CD4-positive, CD25-positive, alpha-beta regulatory T cell (primary cell): ENCODE measurements around the gene UGT1A7. TPM values are rescaled to one million over a fixed set of nuclear protein-coding genes. Genes with fewer than 3 reads are reported as not detected.
A peak's percentile ranks its signal among the peaks of the same experiment; 100 is the strongest.

Experiments
- ATAC-seq, 2 donors: fragments of 150-1000 bp; cut with Tn5 transposase; one replicate each; pipeline ENCODE4 v1.10.0; 2021; ENCODE audit warnings: low read depth in 2 of 2, moderate number of reproducible peaks in 2 of 2, moderate library complexity in 1 of 2
- DNase-seq, 3 donors: peaks; one replicate each; pipeline versions ENCODE4 v3.0.0 to v3.0.0-alpha.2; 2012 to 2022; ENCODE audit warnings: mixed read lengths in 1 of 3
- H3K27ac ChIP-seq: one replicate; pipeline ENCODE4 v1.7.0; 2013; ENCODE audit warnings: mild to moderate bottlenecking, low read length; ENCODE audit not compliant: insufficient read depth, poor library complexity, severe bottlenecking
- H3K27me3 ChIP-seq: one replicate; pipeline ENCODE4 v1.7.0; 2013; ENCODE audit warnings: low read length; ENCODE audit not compliant: control insufficient read depth, insufficient read depth
- H3K36me3 ChIP-seq: one replicate; pipeline ENCODE4 v1.7.0; 2013; ENCODE audit warnings: mild to moderate bottlenecking, low read length, moderate library complexity; ENCODE audit not compliant: control insufficient read depth, insufficient read depth
- H3K4me1 ChIP-seq: 2 replicates; pipeline ENCODE4 v1.7.0; 2013; ENCODE audit warnings: mild to moderate bottlenecking, low read length; ENCODE audit not compliant: insufficient read depth, control insufficient read depth, poor library complexity, severe bottlenecking
- H3K4me3 ChIP-seq: one replicate; pipeline ENCODE4 v1.7.0; 2013; ENCODE audit warnings: low read depth, mild to moderate bottlenecking, low read length, moderate library complexity
- H3K9me3 ChIP-seq, 2 experiments: 1 replicate in 1 of 2; 2 replicates in 1 of 2; pipeline ENCODE4 v1.7.0; 2013; ENCODE audit warnings: low read length in 2 of 2, mild to moderate bottlenecking in 1 of 2, moderate library complexity in 1 of 2; ENCODE audit not compliant: control insufficient read depth in 2 of 2
- H3K27ac Mint-ChIP-seq, 3 donors: one replicate each; pipeline ENCODE4 v1.8.0; 2020 to 2022; ENCODE audit warnings: mild to moderate bottlenecking in 3 of 3, mixed read lengths in 3 of 3, moderate library complexity in 2 of 3
- H3K27me3 Mint-ChIP-seq: one replicate; pipeline ENCODE4 v1.8.0; 2022; ENCODE audit warnings: mild to moderate bottlenecking, mixed read lengths
- H3K36me3 Mint-ChIP-seq: one replicate; pipeline ENCODE4 v1.8.0; 2020; ENCODE audit warnings: mixed read lengths
- H3K4me1 Mint-ChIP-seq, 4 donors: one replicate each; pipeline ENCODE4 v1.8.0; 2020 to 2022; ENCODE audit warnings: mixed read lengths in 4 of 4, mild to moderate bottlenecking in 1 of 4
- H3K4me3 Mint-ChIP-seq, 4 donors: one replicate each; pipeline ENCODE4 v1.8.0; 2020 to 2022; ENCODE audit warnings: mild to moderate bottlenecking in 4 of 4, mixed read lengths in 4 of 4, moderate library complexity in 3 of 4
- H3K9me3 Mint-ChIP-seq, 7 donors: one replicate each; pipeline ENCODE4 v1.8.0; 2020 to 2022; ENCODE audit warnings: mixed read lengths in 7 of 7, mild to moderate bottlenecking in 3 of 7, moderate library complexity in 2 of 7
- polyA plus RNA-seq, 4 donors: library from polyadenylated mRNA; unstranded; fragments of 300-500 nt; fragmentation: Illumina TruSeq; gene quantifications; one replicate each; pipeline ENCODE4 v1.2.3, GENCODE V29; 2021
- total RNA-seq: library from RNA; stranded (reverse); gene quantifications from one replicate; pipeline ENCODE4 v1.2.3, GENCODE V29; 2022

Gene UGT1A7
- total and polyA plus RNA-seq, 5 donors from 2014 or later: not detected

- H3K4me1 ChIP-seq: no peaks in the 10 kb centered on the region
- Mint-ChIP-seq H3K27ac (peak overlapping the region in 1 of 3 donors; percentile 92), H3K27me3 (peaks cover 7% of the 10 kb centered on the region), H3K4me3 (no peak overlapping the region), H3K9me3 (peaks cover 0 to 6% (median 0%) of the 10 kb centered on the region in 7 donors), H3K36me3 (no peaks in the 10 kb centered on the region), H3K4me1 (no peaks in the 10 kb centered on the region)
- no peak overlapping the region for H3K4me3 ChIP-seq
- H3K27ac ChIP-seq: no peak overlapping the region
- H3K9me3 ChIP-seq: no peaks in the 10 kb centered on the region
- H3K36me3 ChIP-seq: no peaks in the 10 kb centered on the region
- no peak for DNase-seq
- H3K27me3 ChIP-seq: peaks cover 2% of the 10 kb centered on the region
- no peak for ATAC-seq
Measured at GRCh38 chr2:233702238-233702637, 20.5 kb downstream of the UGT1A7 start.

- Histone ChIP-seq H3K4me3 (no peak overlapping the region), H3K36me3 (no peaks in the 10 kb centered on the region), H3K27ac (no peak overlapping the region), H3K4me1 (no peaks in the 10 kb centered on the region), H3K9me3 (no peaks in the 10 kb centered on the region), H3K27me3 (peaks cover 9% of the 10 kb centered on the region)
- H3K9me3 Mint-ChIP-seq: peaks cover 0 to 5% (median 0%) of the 10 kb centered on the region in 7 donors
- H3K27ac Mint-ChIP-seq: no peak overlapping the region
- peaks cover 20% of the 10 kb centered on the region for H3K27me3 Mint-ChIP-seq
- no peak for ATAC-seq
- no peaks in the 10 kb centered on the region for H3K4me1 Mint-ChIP-seq
- H3K4me3 Mint-ChIP-seq: no peak overlapping the region
- H3K36me3 Mint-ChIP-seq: no peaks in the 10 kb centered on the region
- no peak for DNase-seq
Measured at GRCh38 chr2:233705911-233706506, 24.3 kb downstream of the UGT1A7 start.

- no peak for DNase-seq
- no peaks in the 10 kb centered on the region for H3K36me3 Mint-ChIP-seq
- H3K27ac ChIP-seq: no peak overlapping the region
- no peak overlapping the region for H3K4me3 ChIP-seq
- peaks cover 0 to 5% (median 0%) of the 10 kb centered on the region in 7 donors for H3K9me3 Mint-ChIP-seq
- H3K4me1 Mint-ChIP-seq: no peaks in the 10 kb centered on the region
- H3K4me1 ChIP-seq: no peaks in the 10 kb centered on the region
- no peaks in the 10 kb centered on the region for H3K36me3 ChIP-seq
- H3K27me3 Mint-ChIP-seq: peaks cover 19% of the 10 kb centered on the region
- H3K27me3 ChIP-seq: peaks cover 9% of the 10 kb centered on the region
- H3K27ac Mint-ChIP-seq: no peak overlapping the region
- H3K4me3 Mint-ChIP-seq: no peak overlapping the region
- no peaks in the 10 kb centered on the region for H3K9me3 ChIP-seq
- no peak for ATAC-seq
Measured at GRCh38 chr2:233706720-233707119, 25.0 kb downstream of the UGT1A7 start.

- Histone ChIP-seq H3K4me3 (no peak overlapping the region), H3K9me3 (no peaks in the 10 kb centered on the region), H3K27me3 (peaks cover 9% of the 10 kb centered on the region), H3K27ac (no peak overlapping the region), H3K4me1 (no peaks in the 10 kb centered on the region), H3K36me3 (no peaks in the 10 kb centered on the region)
- ATAC-seq (no peak), DNase-seq (no peak)
- Mint-ChIP-seq H3K4me1 (no peaks in the 10 kb centered on the region), H3K27me3 (peaks cover 13% of the 10 kb centered on the region), H3K9me3 (peaks cover 0 to 5% (median 0%) of the 10 kb centered on the region in 7 donors), H3K36me3 (no peaks in the 10 kb centered on the region), H3K27ac (no peak overlapping the region), H3K4me3 (no peak overlapping the region)
Measured at GRCh38 chr2:233707940-233708644, 26.4 kb downstream of the UGT1A7 start.

GRCh38 chr2:233708942-233709341 is 27.2 kb downstream of the UGT1A7 start:
- no peaks in the 10 kb centered on the region for H3K36me3 ChIP-seq
- H3K27me3 Mint-ChIP-seq: peaks cover 13% of the 10 kb centered on the region
- peaks cover 9% of the 10 kb centered on the region for H3K27me3 ChIP-seq
- H3K4me3 ChIP-seq: no peak overlapping the region
- DNase-seq: no peak
- no peaks in the 10 kb centered on the region for H3K36me3 Mint-ChIP-seq
- no peaks in the 10 kb centered on the region for H3K4me1 Mint-ChIP-seq
- no peak for ATAC-seq
- H3K27ac Mint-ChIP-seq: no peak overlapping the region
- H3K9me3 ChIP-seq: no peaks in the 10 kb centered on the region
- H3K27ac ChIP-seq: no peak overlapping the region
- peaks cover 0 to 4% (median 0%) of the 10 kb centered on the region in 7 donors for H3K9me3 Mint-ChIP-seq
- H3K4me1 ChIP-seq: no peaks in the 10 kb centered on the region
- H3K4me3 Mint-ChIP-seq: no peak overlapping the region

- H3K36me3 ChIP-seq: no peaks in the 10 kb centered on the region
- DNase-seq (peak; percentile 29 to 52 (median 40)), ATAC-seq (peak in 1 of 2 donors; percentile 53)
- peaks cover 0 to 1% (median 0%) of the 10 kb centered on the region in 7 donors for H3K9me3 Mint-ChIP-seq
- no peaks in the 10 kb centered on the region for H3K4me1 Mint-ChIP-seq
- no peak overlapping the region for H3K27ac Mint-ChIP-seq
- no peaks in the 10 kb centered on the region for H3K4me1 ChIP-seq
- H3K36me3 Mint-ChIP-seq: no peaks in the 10 kb centered on the region
- no peak overlapping the region for H3K4me3 ChIP-seq
- peaks cover 20% of the 10 kb centered on the region for H3K27me3 Mint-ChIP-seq
- H3K27me3 ChIP-seq: peaks cover 9% of the 10 kb centered on the region
- no peak overlapping the region for H3K4me3 Mint-ChIP-seq
- no peaks in the 10 kb centered on the region for H3K9me3 ChIP-seq
- no peak overlapping the region for H3K27ac ChIP-seq
Measured at GRCh38 chr2:233711312-233712008, 29.8 kb downstream of the UGT1A7 start.

GRCh38 chr2:233712611-233713261 is 31.0 kb downstream of the UGT1A7 start, which contains the start of gene UGT1A5:
TSS of gene UGT1A5 (plus strand) at chr2:233712907. CDS start at chr2:233712992, 85 bp downstream.
- peaks cover 0 to 1% (median 0%) of the 10 kb centered on the region in 7 donors for H3K9me3 Mint-ChIP-seq
- H3K27me3 Mint-ChIP-seq: peaks cover 24% of the 10 kb centered on the region
- ATAC-seq (no peak), DNase-seq (no peak)
- H3K36me3 ChIP-seq: no peaks in the 10 kb centered on the region
- no peak within 1 kb of the TSS for H3K4me3 Mint-ChIP-seq
- no peak within 1 kb of the TSS for H3K4me3 ChIP-seq
- H3K27ac Mint-ChIP-seq: no peak within 1 kb of the TSS
- H3K9me3 ChIP-seq: no peaks in the 10 kb centered on the region
- H3K27ac ChIP-seq: no peak within 1 kb of the TSS
- H3K4me1 Mint-ChIP-seq: no peaks in the 10 kb centered on the region
- peaks cover 9% of the 10 kb centered on the region for H3K27me3 ChIP-seq
- no peaks in the 10 kb centered on the region for H3K36me3 Mint-ChIP-seq
- H3K4me1 ChIP-seq: no peaks in the 10 kb centered on the region
